ENCODE measurements around the gene SLC25A24.

GRCh38 chr1:108141621-108142020 lies 58.5 kb downstream of the SLC25A24 start:
- TF ChIP-seq CTCF (IDR thresholded peaks at IDR 0.05): no peak
- TF ChIP-seq EP300 (IDR thresholded peaks at IDR 0.05): no peak
- no peak for TF ChIP-seq POLR2A (IDR thresholded peaks at IDR 0.05)

All from tibial nerve (tissue), 4 donors.